DND-41 (cell line): ENCODE data around the gene RBM19.

Source experiments
- EZH2 ChIP-seq: IDR thresholded peaks from 3 replicates; pipeline ENCODE4 v1.6.1; 2012; ENCODE audit warnings: borderline replicate concordance, low read depth, mild to moderate bottlenecking, moderate library complexity, low read length, inconsistent platforms; ENCODE audit not compliant: severe bottlenecking
- TF ChIP-seq, protein P1 (sequence below): IDR thresholded peaks from 2 replicates; pipeline ENCODE4 v1.5.1; 2012; ENCODE audit warnings: borderline replicate concordance, low read length, moderate library complexity, mild to moderate bottlenecking; ENCODE audit not compliant: poor library complexity, severe bottlenecking; ENCODE audit errors: extremely low read depth

DNA sequence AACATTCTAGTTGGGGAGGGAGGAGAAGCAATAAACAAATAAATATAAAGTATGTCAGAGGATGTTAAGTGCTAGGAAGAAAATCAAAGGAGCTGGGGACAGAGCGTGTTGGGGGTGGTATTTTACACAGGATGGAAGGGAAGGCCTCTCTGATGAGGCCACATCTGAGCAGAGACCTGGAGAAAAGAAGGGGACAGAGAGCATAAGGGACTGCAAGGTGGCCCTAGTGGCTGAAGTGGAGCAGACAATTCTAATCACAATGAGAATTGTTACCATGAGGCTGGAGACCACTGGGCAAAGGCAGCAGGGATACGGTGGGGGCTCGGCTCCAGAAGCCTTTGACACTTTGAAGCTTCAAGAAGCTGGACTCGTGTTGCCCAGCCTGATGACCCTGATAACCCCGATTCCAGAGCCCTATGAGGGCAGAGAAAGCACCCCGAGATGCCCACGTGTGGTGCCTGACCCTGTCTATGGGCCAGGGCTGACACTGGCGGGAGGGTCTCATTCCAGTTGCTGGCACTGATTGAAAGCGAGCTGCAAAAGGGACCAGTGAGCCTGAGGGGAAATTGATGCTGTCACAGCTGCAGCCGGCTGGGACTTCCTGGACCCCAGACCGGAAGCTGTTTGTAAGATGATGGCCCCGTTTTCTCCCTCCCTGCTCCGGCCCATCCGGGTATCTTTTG, 169.1 kb downstream of the RBM19 start:
- TF ChIP-seq EZH2, result no peak
- TF ChIP-seq, protein P1, sequence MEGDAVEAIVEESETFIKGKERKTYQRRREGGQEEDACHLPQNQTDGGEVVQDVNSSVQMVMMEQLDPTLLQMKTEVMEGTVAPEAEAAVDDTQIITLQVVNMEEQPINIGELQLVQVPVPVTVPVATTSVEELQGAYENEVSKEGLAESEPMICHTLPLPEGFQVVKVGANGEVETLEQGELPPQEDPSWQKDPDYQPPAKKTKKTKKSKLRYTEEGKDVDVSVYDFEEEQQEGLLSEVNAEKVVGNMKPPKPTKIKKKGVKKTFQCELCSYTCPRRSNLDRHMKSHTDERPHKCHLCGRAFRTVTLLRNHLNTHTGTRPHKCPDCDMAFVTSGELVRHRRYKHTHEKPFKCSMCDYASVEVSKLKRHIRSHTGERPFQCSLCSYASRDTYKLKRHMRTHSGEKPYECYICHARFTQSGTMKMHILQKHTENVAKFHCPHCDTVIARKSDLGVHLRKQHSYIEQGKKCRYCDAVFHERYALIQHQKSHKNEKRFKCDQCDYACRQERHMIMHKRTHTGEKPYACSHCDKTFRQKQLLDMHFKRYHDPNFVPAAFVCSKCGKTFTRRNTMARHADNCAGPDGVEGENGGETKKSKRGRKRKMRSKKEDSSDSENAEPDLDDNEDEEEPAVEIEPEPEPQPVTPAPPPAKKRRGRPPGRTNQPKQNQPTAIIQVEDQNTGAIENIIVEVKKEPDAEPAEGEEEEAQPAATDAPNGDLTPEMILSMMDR, result no peak
